ENCODE measurements around the gene NXPE4.

NXPE4 gene

DNA sequence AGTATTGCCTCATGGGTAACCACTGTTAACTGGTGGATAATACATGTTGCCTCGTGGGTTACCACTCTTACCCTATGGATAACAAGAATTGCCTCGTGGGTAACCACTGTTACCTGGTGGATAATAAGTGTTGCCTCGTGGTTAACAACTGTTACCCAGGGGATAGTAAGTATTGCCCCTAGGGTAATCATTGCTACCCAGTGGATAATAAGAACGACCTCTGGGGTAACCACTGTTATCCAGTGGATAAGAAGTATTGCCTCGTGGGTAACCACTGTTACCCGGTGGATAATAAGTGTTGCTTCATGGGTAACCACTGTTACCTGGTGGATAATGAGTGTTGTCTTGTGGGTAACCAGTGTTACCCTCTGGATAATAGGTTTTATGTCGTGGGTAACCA, 28.1 kb upstream of the NXPE4 start:
- TF ChIP-seq EP300 (IDR thresholded peaks at IDR 0.05; ENCODE audit: borderline replicate concordance) (no peak), EGR1 (IDR thresholded peaks at IDR 0.05) (no peak)
- TF ChIP-seq, protein P1, sequence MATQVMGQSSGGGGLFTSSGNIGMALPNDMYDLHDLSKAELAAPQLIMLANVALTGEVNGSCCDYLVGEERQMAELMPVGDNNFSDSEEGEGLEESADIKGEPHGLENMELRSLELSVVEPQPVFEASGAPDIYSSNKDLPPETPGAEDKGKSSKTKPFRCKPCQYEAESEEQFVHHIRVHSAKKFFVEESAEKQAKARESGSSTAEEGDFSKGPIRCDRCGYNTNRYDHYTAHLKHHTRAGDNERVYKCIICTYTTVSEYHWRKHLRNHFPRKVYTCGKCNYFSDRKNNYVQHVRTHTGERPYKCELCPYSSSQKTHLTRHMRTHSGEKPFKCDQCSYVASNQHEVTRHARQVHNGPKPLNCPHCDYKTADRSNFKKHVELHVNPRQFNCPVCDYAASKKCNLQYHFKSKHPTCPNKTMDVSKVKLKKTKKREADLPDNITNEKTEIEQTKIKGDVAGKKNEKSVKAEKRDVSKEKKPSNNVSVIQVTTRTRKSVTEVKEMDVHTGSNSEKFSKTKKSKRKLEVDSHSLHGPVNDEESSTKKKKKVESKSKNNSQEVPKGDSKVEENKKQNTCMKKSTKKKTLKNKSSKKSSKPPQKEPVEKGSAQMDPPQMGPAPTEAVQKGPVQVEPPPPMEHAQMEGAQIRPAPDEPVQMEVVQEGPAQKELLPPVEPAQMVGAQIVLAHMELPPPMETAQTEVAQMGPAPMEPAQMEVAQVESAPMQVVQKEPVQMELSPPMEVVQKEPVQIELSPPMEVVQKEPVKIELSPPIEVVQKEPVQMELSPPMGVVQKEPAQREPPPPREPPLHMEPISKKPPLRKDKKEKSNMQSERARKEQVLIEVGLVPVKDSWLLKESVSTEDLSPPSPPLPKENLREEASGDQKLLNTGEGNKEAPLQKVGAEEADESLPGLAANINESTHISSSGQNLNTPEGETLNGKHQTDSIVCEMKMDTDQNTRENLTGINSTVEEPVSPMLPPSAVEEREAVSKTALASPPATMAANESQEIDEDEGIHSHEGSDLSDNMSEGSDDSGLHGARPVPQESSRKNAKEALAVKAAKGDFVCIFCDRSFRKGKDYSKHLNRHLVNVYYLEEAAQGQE (IDR thresholded peaks at IDR 0.05; ENCODE audit: low read depth) = no peak
- TF ChIP-seq, protein P2, sequence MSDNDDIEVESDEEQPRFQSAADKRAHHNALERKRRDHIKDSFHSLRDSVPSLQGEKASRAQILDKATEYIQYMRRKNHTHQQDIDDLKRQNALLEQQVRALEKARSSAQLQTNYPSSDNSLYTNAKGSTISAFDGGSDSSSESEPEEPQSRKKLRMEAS (IDR thresholded peaks at IDR 0.05) = no peak

GRCh38 chr11:114622858-114623257, 27.3 kb upstream of the NXPE4 start:
- TF ChIP-seq RAD21 (IDR thresholded peaks at IDR 0.05; ENCODE audit: low read depth) = no peak
- TF ChIP-seq, protein P1 (IDR thresholded peaks at IDR 0.05; ENCODE audit: low read depth) = no peak
- no peak for TF ChIP-seq USF1 (IDR thresholded peaks at IDR 0.05)
- no peak for TF ChIP-seq TAF1 (IDR thresholded peaks at IDR 0.05; ENCODE audit: low read depth)

DNA sequence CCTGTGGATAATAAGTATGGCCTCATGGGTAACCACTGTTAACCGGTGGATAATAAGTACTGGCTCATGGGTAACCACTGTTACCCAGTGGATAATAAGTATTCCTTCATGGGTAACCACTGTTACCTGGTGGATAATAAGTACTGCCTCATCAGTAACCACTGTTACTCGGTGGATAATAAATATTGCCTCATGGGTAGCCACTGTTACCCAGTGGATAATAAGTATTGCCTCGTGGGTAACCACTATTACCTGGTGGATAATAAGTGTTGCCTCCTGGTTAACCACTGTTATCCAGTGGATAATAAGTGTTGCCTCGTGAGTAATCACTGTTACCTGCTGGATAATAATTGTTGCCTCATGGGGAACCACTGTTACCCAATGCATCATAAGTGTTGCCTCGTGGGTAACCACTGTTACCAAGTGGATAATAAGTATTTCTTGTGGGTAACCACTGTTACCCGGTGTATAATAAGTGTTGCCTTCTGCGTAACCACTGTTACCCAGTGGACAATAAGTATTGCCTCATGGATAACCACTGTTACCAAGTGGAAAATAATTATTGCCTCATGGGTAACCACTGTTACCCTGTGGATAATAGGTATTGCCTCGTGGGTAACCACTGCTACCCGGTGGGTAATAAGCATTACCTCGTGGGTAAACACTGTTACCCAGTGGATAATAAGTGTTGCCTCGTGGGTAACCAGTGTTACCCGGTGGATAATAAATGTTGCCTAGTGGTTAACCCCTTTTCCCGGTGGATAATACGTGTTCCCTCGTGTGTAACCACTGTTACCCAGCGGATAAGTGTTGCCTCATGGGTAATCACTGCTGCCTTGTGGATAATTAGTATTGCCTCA, 26.6 kb upstream of the NXPE4 start:
- TF ChIP-seq TEAD4 (IDR thresholded peaks at IDR 0.05) = no peak
- TF ChIP-seq TAF1 (IDR thresholded peaks at IDR 0.05; ENCODE audit: low read depth) = no peak
- TF ChIP-seq RAD21 (IDR thresholded peaks at IDR 0.05; ENCODE audit: low read depth) = no peak
- TF ChIP-seq, protein P2 (IDR thresholded peaks at IDR 0.05) = no peak
- no peak for TF ChIP-seq FOXM1 (IDR thresholded peaks at IDR 0.05; ENCODE audit: borderline replicate concordance, low read depth)
- TF ChIP-seq CEBPB (IDR thresholded peaks at IDR 0.05) = no peak
- TF ChIP-seq NFIC (IDR thresholded peaks at IDR 0.05) = no peak
- no peak for TF ChIP-seq TCF12 (IDR thresholded peaks at IDR 0.05; ENCODE audit: low read depth)
- no peak for TF ChIP-seq ZBTB7A (IDR thresholded peaks at IDR 0.05; ENCODE audit: low read depth)
- no peak for TF ChIP-seq USF1 (IDR thresholded peaks at IDR 0.05)
- TF ChIP-seq, protein P1 (IDR thresholded peaks at IDR 0.05; ENCODE audit: low read depth) = no peak
- TF ChIP-seq EGR1 (IDR thresholded peaks at IDR 0.05) = no peak
- no peak for TF ChIP-seq YY1 (IDR thresholded peaks at IDR 0.05; ENCODE audit: low read depth)
- TF ChIP-seq EP300 (IDR thresholded peaks at IDR 0.05; ENCODE audit: borderline replicate concordance) = no peak
- TF ChIP-seq CREB1 (IDR thresholded peaks at IDR 0.05; ENCODE audit: low read depth) = no peak

DNA sequence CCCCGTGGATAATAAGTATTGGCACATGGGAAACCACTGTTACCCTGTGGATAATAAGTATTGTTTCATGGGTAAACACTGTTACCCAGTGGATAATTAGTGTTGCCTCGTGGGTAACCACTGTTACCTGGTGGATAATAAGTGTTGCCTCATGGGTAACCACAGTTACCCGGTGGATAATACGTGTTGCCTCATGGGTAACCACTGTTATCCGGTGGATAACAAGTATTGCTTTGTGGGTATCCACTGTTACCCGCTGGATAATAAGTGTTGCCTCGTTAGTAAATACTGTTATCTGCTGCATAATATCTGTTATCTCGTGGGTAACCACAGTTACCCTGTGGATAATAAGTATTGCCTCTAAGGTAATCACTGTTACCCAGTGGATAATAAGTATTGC, 25.5 kb upstream of the NXPE4 start:
- TF ChIP-seq RAD21 (IDR thresholded peaks at IDR 0.05; ENCODE audit: low read depth) (no peak), YY1 (IDR thresholded peaks at IDR 0.05; ENCODE audit: low read depth) (no peak), NFIC (IDR thresholded peaks at IDR 0.05) (no peak), EP300 (IDR thresholded peaks at IDR 0.05; ENCODE audit: borderline replicate concordance) (no peak), CEBPB (IDR thresholded peaks at IDR 0.05) (no peak), TAF1 (IDR thresholded peaks at IDR 0.05; ENCODE audit: low read depth) (no peak), USF1 (IDR thresholded peaks at IDR 0.05) (no peak), CREB1 (IDR thresholded peaks at IDR 0.05; ENCODE audit: low read depth) (no peak), FOXM1 (IDR thresholded peaks at IDR 0.05; ENCODE audit: borderline replicate concordance, low read depth) (no peak), EGR1 (IDR thresholded peaks at IDR 0.05) (no peak), ZBTB7A (IDR thresholded peaks at IDR 0.05; ENCODE audit: low read depth) (no peak), TEAD4 (IDR thresholded peaks at IDR 0.05) (no peak), TCF12 (IDR thresholded peaks at IDR 0.05; ENCODE audit: low read depth) (no peak)
- TF ChIP-seq, protein P1 (IDR thresholded peaks at IDR 0.05; ENCODE audit: low read depth) = no peak
- TF ChIP-seq, protein P2 (IDR thresholded peaks at IDR 0.05) = no peak

Measured in Ishikawa (cell line).